GM04503 (cell line): Measurements from ENCODE around the gene GSK3A.

Source experiments
- DNase-seq: peaks from one replicate; pipeline ENCODE4 v3.0.0-alpha.2; 2012; ENCODE audit warnings: low read depth

The GSK3A gene

DNA sequence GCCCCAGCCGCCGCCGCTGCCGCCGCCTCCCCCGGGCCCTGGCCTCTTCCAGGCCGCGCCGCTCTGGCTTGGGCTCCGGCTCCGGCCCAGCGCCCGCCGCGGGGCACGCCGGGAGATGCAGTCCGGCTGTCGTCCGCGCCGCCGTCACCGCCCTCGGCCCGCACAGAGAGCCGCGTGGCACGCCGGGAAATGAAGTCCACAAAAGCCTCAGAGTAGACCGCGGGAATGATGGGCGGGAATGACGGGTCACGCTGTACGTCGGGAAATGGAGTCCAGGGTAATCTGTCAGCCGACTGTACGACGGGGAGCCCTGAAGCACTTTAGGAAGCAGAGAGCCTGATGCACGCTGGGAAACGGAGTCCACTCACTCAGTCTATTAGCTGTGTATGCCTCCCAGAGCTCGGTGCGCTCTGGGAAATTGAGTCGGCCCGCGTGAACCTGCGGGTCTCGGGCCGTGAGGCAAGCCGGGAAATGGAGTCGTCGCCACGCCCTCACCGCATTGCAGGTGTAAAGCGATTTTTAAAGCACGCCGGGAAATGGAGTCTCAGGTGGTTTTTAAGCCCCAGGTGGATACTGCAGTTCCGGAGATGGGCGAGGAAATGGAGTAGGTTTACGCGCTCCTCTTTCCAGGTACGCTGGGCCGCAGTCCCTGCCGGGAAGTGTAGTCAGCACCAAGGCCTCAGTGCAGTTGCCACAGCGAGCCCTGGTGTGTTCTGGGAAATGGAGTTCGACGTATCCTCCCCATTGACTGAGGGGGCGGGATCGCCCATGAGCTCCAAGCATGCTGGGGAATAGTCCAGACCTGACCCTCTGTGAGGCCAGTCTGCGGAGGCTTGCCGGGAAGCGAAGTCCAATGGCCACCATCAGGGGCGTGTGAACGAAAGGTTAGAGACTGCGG, at the start of gene GSK3A:
Gene GSK3A, minus strand, starts transcription at position 91 of the 898 bp plus-strand sequence. CDS start 137 bp downstream, outside the sequence.
- DNase-seq = peak; percentile 98

DNA sequence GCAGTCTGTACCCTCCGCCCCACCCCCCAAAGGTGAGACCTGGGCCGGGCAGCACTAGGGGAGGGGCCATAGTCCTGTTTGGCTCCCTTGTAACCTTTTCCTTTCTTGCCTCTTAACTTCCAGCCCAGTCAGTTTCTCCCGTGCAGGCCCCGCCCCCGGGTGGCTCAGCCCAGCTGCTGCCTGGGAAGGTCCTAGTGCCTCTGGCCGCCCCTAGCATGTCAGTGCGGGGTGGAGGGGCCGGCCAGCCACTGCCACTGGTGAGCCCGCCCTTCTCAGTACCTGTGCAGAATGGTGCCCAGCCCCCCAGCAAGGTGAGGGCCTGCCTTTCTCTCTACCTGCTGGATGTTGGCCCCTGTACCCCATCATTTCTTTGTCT, 49.0 kb upstream of the GSK3A start:
- no peak for DNase-seq

DNA sequence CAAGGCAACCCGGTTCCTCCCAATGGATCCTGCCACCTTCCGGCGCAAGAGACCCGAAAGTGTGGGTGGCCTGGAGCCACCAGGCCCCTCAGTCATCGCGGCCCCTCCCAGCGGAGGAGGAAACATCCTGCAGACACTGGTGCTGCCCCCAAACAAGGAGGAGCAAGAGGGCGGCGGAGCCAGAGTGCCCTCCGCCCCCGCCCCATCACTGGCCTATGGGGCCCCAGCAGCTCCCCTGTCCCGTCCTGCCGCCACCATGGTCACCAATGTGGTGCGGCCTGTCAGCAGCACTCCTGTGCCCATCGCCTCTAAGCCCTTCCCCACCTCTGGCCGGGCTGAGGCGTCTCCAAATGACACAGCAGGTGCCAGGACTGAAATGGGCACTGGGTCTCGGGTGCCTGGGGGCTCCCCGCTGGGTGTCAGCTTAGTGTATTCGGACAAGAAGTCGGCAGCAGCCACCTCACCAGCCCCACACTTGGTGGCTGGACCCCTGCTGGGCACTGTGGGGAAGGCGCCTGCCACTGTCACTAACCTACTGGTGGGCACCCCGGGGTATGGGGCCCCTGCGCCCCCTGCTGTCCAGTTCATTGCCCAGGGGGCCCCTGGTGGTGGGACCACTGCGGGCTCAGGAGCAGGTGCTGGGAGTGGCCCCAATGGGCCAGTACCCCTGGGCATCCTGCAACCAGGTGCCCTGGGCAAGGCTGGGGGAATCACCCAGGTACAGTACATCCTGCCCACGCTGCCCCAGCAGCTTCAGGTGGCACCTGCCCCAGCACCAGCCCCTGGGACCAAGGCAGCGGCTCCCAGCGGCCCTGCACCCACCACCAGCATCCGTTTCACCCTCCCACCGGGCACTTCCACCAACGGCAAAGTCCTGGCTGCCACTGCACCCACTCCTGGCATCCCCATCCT, 48.4 kb upstream of the GSK3A start:
- no peak for DNase-seq

DNA sequence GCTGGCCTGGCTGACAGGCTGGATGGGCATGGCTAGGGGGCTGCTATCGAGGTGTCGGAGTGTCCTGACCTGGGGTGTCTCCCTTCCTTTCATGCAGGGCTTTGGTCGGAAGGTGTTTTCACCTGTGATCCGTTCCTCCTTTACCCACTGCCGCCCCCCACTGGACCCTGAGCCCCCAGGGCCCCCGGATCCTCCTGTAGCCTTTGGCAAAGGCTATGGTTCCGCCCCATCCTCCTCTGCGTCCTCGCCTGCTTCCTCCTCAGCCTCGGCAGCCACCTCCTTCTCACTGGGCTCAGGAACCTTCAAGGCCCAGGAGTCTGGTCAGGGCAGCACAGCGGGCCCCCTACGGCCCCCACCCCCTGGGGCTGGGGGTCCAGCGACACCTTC, 47.7 kb upstream of the GSK3A start:
- no peak for DNase-seq

DNA sequence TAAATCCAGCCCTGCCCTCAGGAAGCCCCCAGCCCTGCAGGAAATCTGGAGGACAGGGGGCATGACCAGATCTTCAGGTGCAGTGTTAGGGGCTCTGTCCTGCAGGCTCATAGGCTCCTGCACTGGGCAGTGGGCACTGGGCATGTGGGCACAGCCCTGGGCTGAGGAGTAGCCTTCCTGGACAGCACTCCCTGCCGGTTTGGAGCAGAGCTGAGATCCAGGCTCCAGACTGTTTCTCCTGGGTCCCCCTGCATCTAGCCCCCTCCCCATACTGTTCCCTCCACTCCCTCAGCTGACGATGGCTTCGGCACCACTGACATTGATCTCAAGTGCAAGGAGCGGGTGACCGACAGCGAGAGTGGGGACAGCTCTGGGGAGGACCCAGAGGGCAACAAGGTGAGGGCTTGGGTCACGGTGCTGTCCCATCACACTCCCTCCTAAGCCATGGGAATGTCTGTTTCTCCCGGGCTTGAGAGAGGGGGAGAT, 47.2 kb upstream of the GSK3A start:
- no peak for DNase-seq

DNA sequence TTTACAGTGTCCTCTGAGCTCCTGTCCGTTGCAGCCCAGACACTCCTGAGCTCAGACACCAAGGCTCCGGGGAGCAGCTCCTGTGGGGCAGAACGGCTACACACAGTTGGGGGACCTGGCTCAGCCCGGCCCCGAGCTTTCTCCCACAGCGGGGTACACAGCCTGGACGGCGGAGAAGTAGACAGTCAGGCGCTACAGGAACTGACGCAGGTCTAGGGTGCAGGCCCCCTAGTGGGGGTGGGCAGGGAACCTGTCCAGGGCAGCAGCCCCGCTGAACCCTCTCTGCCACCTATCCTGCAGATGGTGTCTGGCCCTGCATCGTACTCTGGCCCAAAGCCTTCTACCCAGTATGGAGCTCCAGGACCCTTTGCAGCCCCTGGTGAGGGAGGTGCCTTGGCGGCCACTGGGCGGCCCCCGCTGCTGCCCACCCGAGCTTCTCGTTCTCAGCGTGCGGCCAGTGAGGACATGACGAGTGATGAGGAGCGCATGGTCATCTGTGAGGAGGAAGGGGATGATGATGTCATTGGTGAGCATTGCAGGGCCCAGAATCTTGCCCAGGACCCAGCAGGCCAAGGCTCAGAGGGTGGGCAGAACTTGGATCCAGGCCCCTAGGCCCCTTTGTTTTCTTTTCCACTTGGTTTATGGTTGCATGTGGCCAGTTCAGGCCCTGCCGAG, 46.6 kb upstream of the GSK3A start:
- no peak for DNase-seq

DNA sequence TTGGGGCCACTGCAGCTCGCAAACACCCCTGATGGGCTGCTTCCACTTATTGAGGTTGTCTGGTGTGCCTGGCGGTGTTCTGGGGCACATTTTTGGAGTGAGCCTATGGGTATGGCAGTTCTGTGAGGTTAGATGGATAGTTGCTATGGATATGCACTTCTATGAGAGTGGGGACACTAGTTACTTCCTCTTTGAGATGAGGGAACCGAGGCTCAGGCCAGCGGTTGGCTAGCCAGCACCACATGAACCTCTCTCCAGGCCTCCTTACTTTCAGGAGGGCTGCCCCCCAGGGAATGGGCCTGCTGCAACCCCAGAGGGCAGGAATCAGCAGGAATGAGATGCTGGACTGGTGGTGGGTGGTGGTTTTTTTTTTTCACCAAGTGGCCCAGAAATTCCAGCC, 46.0 kb upstream of the GSK3A start:
- no peak for DNase-seq

DNA sequence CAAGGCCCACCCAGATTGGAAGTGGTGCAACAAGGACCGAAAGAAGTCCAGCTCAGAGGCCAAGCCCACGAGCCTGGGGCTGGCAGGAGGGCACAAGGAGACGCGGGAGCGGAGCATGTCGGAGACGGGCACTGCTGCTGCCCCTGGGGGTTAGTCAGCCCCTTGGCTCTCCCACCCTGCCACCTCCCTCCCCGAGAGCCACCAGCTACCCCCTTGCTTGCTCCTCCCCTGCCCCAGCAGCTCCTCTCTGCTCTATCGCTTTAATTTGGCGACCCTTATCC, 45.4 kb upstream of the GSK3A start:
- no peak for DNase-seq

DNA sequence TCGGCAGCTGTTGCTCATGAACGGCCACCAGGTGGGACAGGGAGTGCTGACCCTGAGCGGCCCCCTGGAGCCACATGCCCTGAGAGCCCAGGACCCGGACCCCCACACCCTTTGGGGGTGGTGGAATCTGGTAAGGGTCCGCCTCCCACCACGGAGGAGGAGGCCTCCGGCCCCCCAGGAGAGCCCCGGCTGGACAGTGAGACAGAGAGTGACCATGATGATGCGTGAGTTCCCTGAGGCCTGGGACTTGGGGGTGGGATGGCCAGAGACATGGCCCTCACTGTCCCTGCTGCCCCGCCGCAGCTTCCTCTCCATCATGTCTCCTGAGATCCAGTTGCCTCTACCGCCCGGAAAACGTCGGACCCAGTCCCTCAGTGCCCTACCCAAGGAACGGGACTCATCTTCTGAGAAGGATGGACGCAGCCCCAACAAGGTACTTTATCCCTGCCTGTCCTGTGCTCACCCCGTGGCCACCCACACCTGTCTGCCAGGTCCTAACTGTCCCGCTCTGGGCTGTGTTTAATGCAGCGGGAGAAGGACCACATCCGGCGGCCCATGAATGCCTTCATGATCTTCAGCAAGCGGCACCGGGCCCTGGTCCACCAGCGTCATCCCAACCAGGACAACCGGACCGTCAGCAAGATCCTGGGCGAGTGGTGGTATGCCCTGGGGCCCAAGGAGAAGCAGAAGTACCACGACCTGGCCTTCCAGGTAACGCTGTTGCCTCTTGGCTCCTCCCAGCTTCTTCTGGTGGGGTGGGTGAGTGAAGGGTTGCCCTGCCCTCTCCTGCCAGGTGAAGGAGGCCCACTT, 44.8 kb upstream of the GSK3A start:
- no peak for DNase-seq

DNA sequence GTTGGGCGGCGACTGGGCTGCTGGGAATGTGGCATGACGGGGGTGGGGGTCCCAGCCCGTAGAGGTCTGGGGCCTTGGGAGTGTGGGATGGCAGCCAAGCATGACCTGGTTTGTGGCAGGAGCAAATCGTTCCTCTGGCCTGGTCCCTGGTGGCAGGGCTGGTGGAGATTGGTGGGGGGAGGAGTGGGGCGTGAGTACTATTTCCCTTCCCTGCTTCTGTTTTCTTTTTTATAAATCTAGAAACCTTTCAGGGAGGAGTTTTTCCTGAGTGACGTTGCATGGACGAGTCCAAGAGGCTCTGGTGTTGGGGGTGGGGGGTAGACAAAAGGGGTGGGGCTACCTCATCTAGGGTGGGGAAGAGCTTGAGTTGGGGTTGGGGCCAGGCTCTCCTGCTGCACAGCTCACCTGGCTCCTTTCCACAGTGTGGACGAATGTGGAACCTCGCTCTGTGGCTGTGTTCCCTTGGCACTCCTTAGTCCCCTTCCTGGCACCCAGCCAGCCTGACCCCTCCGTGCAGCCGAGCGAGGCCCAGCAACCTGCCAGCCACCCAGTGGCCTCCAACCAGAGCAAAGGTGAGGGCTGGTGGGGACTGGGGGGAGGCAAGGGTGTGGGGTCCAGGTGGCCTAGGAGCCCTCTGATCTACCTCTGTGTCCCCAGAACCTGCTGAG, 44.1 kb upstream of the GSK3A start:
- no peak for DNase-seq

DNA sequence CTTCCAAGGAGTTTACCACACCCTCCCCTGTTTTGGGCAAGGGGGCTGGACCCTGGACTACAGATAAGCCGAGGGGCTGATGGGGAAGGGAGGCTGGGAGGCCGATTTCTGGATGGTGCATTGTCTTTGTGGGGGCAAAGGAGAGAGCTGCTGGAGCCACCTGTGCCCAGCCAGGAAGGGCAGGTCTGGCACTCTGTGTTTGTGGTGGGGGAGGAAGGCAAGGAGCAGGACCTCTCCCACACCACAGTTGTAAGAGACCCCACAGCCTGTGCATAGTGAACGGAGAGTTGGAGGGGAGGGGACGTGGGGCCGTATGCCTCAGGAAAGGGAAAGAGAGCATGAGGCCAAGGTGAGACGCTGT, 43.6 kb upstream of the GSK3A start:
- no peak for DNase-seq

DNA sequence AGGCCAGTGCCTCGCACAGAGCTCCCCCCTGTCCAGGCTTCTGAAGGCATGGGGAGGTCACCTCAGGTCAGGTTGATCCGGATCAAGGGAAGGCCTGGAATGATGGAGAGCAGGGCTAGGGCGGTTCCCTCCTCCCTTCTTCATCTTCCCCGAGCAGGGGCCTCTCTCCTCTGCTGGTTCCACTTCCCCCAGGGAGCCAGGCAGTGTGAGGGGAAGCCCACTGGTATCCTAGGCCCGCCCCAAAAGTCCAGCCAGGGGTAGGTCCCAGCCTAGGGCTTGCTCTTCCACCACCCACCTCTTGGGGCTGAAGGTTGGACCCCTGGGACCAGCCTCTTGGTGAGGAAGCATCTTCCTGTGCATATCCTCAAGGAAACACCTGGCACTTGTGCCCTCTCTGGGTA, 43.1 kb upstream of the GSK3A start:
- no peak for DNase-seq

DNA sequence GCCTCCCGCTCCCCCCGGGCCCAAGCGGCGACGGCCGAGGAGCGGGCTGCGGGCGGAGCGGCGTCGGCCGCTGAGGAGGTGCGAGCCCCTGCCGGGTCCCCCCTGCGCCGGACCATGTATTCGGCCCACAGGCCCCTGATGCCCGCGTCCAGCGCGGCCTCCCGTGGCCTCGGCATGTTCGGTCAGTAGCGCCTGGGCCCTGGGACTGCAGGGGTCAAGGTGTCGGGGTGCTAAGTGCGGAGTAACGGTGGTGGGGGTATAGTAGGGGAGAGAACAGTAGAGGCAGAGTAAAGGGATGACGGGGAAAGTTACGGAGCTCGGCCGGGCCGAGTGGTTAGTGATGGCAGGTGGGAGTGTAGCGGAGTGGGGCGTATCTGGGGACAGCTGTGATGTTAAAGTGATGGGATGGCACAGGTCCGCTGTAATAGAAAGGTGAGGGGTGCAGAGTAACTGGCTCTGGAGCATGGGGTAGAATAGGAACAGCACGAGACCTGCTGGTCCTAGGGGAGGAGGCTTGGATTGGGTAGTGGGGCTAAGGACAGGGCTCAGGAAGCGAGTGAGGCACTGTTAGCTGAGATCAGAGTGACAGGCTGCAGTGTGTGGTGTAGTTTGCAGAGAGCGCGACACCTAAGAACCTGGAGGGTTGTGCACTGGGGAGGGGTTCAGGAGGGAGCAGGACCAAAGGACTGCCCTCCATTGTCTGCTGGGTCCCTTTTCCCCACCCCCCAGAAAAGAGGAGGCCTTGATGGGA, 42.4 kb upstream of the GSK3A start:
- no peak for DNase-seq

DNA sequence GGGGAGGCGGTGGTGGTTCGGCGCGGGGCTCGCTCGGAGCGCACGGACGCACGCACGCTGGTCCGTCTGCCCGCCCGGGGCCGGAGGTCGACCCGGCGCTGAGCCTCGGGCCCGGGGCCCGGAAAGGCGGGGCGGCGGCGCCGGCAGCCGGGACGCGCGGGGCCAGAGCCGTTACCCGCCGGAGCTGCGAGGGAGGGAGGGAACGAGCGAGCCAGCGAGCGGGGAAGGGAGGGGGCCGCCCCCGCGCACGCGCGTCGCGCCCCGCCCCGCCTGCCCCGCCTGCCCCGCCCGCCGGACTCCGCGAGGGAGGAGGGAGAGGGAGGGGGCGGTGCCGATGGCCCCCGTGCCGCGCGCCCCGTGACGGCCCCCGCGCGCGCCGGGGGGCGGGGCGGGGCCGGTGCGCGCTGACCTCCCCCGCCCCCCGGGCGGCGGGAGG, 41.7 kb upstream of the GSK3A start:
- no peak for DNase-seq

DNA sequence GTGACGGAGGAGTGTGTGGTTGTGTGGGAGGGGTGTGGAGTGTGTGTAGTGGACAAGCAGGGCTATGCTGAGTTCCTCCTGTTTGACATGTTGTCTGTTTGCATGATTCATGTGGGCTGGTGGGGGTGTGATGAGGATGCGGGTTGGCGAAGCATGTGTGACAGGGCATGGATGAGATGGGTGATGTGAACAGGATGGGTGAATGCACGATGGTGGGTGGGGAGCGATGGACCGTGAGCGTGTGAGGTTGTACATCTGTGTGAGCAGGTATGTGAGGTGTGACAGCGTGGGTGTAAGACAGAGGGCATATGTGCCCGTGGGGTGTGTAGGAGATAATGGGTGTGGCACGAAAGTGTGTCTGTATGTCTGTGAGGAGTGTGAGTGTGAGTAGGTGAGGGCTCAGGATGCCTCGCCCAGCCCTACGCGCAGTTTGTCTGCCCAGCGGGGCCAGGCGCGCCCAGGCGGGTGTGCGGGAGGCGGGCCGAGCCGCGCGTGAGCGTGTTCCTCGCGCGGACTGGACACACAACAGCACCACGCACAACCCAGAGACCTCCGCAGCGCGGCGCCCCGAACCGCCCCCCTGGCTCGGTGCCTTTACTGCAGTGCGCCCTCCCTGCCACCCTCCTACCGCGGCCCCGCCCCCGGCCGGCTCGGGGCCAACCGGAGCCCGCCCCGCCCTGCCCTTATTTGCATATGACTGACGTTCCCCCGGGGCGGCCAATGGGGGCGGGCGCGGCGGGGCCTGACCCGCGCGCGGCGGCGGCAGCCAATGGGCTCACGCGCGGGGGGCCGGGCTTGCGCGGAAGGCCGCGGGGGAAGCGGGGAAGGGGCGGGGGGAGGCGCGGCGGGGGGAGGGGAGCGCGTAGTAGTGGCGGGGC, 41.0 kb upstream of the GSK3A start:
- DNase-seq = no peak

DNA sequence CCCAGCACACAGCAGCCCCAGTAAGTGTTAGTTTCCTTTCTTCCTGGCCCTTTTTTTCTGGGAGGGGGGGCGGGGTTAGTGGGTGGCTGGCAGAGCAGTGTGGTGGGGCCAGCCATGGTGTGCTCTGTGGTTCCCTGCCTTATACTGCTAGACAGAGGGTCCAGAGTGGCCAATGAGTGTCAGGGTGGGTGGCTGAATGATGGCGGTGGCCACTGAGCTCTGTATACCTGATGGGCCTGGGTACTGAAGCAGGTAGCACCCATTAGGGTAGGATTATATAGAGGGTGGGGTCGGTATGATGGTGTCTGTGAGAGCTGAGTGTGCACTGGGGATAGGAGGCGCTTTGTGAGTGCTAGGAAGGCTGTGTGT, 40.4 kb upstream of the GSK3A start:
- DNase-seq = no peak

DNA sequence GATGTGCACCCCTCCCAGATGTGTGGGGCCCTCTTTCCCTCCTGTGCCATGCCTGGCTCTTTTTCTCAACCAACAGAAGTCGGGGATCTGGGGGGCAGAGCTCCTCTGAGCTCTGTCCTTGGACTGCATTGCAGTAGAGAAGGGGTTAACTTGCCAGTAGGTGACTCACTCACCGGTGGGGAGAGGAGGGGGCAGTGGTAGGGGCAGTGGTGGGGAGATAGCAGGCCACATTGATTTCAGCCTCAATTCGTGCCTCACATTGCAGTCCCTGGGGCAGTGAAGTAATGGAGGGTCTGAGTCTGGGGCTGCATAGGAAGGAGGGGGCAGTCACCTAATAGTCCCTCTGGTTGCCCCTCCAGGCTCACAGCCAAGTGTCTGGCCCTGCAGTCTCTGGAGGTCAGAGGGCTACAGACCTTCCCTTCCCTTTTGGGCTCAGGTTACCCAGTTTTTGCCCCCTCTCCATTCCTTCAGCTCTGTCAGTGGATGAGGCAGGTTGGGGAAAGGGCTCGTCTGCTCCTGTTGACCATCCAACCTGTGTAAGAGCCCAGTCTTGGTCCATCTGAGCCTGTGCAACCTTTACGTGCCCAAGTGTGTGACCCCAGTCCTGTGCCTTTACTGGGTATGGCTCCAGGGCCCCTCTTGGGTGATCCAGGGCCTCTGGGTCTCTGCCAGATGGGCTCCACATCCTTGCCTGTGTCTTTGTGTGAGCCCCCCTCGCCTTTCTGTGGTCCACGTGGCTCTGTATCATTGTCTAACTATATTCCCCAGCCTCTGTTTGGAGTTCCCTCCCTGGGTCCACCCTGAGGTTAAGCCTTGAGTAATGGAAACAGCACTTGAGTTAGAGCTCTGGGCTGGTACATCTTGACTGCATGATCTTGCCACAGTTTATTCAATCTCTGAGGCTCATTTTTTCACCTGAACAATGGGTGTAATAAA, 39.7 kb upstream of the GSK3A start:
- no peak for DNase-seq

DNA sequence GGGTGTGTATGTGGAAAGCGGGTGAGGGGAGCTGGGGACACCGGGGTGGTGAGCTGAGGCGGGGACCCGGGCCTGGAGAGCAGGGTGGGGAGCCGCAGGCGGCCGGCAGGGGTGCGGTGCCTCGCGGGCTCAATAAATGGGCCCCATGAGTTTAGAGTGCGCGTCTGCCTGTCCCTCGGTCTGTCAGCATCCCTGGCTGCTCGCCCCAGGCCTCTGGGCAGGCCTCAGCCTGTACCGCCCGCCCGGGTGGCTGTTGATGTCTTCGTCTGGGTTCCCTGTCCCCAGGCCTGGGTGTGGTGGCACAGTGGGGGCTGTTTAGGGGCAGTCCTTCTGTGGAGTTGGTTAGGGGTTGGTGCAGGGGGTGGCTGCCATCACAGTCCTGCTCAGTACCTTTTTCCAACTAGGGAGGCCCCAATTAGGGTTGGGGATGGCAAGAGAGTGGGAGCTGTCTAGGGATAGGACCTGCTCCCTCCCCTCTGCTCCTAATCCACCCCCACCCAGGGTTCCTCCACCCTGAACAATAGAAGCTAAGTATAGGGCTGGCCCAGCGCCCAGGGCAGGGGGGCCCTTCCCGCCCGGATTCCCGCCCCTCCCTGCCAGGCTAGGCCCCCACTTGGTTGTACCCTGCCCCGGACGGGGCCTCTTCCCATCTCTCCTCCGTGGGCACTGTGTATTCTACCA, 38.9 kb upstream of the GSK3A start:
- DNase-seq = no peak
